Renal cortical epithelial cell (primary cell): Measurements from ENCODE around the gene DTNB. TPM values are rescaled to one million over a fixed set of nuclear protein-coding genes. Genes with fewer than 3 reads are reported as not detected.

Experiments used
- DNase-seq: peaks from one replicate; pipeline ENCODE4 v3.0.0-alpha.2; 2011; ENCODE audit warnings: low read depth
- total RNA-seq: library from RNA; depleted of rRNA; stranded (reverse); fragments of >200 nt; gene quantifications from 2 replicates; pipeline ENCODE4 v1.2.3, GENCODE V29; 2014

Gene DTNB
- total RNA-seq, 1 donor from 2014 or later = 10.7 TPM

DNA sequence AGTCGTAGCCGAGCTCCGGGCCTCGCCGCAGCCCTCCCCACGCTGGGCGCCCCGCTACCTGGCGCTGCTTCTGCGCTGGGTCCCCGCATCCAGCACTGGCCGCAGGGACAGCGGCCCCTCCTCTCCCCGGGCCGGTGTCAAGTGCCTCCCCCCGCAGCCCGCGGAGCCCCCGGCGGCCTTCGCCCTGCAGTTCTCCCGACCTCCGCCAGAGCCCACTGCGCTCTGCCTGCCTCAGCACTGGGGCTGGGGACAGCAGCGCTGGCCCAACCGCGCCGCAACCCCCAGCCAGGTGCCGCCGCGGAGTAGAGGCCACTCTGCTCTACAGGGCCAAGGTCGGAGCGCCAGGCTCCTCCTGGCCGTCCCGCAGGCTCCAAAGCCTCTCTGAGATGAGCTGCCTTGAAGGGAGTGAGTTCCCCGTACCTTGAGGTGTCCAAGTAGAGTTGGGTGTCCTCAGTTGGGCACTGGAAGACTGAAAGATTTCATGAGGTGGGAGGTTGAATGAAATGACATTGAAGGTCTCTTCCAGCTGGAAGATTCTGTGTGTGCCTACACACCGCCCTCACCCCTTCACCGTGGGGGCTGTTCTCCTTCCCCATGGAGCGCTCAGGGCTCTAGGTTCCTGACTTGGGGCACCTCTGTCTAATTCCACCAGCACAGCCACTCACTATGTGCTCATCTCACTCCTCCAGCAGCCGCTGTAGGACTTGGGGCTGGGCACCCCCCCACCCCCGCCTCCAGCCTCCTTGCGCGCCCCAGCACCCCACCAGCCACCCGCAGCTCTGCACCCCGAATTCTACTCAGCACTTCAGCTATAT is 330.8 kb downstream of the DTNB start:
- peak; percentile 55 for DNase-seq

DNA sequence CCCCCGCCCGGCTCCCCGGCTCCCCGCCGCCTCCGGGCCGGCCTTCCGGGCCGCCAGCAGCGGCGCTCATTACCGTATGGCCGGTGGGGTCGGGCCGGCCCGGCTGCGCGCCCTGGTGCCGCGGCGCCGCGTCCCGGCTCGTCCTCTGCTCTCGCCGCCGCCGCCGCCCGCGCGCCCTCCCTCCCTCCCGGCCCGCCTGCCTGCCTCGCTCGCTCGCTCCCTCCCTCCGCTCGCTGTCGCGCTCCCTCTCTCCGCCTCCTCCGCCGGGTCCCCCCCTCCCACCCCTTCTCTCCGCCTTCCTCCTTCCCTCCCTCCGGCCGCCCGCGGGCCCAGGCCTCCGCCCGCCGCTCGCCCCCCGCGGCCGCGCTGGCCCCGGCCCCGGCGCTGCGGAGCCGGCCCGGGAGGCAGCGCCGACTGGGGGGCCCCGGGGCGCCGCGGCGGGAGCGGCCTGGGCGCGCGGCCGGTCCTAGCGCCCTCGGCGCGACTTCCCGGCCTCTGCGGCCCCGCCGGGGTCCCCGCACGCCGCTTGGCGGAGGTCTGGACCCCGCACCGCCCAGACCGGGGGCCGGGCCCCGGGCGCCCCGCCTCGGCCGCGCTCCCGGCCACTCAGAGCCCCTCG is 331.5 kb downstream of the DTNB start, which contains the start of gene DNMT3A:
DNMT3A (minus strand) TSS at position 173 of the 619 bp plus-strand sequence. CDS start 27,941 bp downstream, outside the sequence.
- DNase-seq = peak; percentile 13

DNA sequence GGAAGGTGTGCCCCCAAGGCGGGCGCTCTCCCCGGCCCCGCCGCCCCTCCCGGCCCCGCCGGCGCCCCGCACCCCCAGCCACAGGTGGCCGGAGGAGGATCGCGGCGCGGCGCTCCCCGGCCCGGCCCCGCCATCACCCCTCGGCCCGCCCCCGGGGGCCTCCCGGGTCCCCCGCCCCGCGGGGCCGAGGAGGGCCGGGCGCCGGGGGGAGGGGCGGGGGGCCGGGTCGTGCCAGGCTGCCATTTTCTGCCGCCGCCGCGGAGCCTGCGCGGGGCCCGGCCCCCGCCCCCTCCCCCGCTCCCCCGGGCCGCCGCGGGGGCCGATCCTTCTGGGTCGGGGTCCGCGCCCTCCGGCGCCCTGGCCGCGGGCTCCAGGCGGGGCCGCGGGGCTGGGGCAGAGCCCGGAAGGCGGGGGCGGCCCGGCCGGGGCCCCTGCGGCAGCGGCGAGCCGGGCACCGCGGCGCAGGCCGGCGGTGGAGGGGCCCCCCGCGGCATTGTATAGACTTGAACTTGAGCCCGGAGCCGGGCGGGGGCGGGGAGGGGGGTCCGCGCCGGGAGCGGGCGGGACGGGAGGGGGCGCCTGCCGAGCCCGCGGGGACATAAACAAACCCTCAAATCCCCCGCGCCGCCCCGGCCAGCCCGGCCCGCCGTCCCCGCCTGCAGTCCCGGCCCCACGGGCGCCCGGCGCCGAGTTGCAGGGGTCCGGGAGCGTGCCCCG is 332.2 kb downstream of the DTNB start:
- DNase-seq = no peak

DNA sequence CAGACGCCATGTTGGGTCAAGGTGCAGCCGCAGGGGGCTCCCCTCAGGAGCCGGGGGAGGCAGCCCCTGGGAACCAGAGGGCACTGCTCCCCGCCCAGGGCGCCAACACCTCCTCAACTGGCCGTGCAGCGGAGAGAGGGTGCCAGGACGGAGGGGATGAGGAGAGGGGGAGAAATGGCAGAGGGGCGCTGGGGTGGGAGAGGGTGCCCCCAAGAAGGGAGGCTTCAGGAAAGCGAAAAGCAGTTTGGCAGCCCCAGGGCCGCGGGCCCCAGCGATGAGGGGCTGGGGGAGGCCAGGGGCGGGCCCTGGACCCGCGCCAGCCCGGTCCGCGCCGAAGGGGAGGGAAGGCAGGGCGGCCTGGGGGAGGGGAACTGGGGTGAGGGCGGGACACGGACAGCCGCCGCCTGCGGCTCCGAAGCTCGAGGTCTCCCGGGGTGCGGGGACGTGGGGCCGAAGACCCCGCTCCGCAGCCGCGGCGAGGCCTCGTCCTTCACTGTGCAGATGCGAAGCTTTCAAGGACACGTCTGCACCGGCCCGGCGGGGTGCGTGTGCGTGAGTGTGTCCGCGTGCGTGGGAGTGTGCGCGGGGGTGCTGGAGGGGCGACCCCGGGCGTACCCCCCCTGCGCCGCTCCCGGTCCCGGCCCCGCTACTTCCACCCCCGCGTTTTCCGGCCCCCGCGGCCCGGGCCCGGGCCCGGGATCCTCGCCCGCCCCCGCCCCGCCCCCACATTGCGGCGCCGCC is 333.0 kb downstream of the DTNB start:
- DNase-seq = no peak

DNA sequence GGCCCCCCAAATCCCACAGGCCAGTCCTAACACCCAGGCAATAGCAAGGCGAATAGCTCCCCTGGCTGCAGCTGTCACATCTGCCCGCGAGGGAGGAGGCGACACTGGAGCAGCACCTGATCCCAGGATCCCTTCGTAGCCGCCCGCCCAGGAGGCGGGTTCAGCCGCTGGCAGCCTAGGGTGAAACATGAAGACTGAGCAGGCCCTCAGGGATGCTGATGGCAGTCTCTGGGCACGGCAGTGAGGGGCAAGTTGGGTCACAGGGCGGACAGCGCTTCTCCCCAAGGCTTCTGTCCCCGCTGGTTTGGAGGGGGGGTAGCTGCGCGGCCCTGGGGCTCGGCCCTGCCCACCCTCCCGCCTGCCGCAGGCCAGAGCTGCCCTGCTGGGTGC is 333.6 kb downstream of the DTNB start:
- no peak for DNase-seq

DNA sequence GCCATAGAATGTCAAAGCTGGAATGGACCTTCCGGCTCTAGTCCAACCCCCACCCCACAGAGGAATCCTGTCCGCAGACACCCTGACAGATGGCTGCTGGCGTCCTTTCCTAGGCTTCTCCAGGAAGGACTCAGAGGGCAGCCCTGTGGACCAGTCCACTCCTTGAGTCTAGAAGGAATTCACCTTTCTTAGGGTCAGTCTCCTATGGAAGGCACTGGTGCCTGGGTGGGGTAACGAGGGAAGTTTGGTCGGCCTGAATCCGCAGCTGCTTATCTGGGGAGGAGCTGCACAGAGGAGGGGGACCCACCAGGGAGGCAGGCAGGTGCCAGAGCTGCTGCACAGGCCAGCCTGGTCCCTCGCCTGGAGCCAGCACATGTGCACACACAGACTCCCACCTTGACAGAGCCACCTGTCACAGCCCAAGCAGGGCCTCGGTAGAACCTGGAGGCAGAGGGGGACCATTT is 334.1 kb downstream of the DTNB start:
- DNase-seq = no peak

DNA sequence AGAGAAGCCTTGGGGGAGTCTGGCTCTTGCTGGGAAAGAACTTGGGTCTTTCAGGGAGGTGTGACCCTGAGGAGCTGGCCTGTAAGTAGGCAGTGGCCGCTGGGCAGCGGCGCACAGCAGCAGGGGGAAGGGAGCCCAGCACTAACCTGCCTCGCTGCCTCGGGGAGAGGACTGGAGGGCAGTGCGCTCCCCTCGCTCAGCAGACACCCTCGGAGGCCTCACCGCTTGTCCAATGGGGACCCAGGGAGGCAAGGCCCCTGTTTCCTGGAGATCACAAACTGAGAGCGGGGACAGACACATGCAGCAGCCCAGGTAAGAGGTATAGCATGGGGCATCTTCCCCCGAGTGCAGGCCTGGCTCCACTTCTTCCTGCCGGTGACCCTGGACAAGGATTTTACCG is 335.0 kb downstream of the DTNB start:
- no peak for DNase-seq

DNA sequence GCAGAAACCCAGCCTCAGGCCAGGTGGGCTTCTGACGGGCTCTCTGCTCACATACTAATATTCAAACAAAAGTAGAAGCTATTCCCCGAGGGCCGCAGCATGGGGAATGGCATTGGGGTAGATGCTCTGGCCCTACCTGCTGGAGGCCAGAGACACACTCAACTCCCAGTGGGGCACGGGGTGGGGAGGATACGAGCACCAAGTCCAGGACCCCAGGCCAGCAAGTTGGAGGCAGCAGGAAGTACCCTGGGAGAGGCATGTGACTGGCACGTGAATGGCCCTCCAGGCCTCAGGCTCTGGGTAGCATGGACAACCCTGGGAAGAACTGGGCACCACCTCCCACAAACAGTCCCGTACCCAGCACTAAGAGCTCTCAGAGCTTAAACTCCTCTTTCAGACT is 335.5 kb downstream of the DTNB start:
- no peak for DNase-seq

DNA sequence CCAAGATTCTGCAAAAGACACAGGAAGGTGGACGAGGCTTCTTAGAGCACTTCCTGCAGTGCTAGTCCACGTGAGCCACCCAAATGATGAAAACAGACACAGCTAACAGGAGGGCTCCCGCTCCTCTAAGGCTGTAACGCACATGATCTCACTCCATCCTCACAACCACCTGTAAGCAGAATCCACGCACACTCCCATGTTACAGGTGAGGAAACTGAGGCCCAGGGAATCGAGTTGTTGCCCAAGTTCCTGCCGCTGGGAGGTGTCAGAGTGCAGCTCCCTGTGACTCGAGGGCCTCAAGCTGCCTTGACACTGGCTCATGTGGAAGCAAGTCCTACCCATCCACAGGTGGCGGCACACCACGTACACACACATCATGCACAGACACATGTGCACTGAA is 336.1 kb downstream of the DTNB start:
- no peak for DNase-seq

DNA sequence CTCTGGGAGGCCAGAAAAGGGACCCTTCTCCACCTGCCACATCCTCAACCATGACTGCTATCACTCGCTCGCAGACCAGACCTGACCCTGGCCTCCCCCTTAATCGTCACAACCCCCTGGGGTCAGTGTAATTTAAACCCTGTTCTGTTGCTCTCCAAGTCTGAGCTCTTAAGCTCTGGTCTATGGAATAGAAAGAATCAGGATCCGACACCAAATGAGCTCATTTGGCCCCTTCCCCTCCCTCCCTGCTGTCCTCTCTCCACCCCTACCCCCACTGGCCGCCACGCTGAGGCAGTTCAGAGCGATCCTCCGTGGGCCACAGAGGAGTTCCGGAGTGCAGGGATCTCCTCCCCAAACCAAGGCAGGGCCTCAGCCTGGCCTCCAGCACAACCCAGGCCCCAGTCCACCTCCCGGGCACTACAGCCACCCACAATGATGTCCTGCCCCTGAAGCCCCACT is 337.0 kb downstream of the DTNB start:
- no peak for DNase-seq

DNA sequence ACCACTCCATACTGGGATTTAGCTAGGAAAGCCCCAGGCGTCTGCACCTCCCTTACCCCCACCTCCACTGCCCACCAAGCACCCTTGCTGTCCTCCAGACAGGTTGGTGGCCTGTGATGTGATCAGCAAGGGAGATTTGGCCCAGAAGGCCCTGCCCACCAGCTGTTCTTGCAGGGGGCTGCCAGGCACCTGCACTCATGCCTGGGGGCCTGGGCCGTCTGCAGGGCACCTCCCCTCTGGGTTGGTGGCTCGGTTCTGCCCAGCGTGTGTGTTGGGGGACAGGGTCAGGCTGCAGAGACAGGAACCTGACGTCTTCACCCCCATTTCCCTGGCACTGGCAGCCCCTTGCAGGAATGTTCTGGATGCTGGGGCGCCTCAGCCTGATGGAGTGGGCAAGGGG is 337.4 kb downstream of the DTNB start:
- no peak for DNase-seq

DNA sequence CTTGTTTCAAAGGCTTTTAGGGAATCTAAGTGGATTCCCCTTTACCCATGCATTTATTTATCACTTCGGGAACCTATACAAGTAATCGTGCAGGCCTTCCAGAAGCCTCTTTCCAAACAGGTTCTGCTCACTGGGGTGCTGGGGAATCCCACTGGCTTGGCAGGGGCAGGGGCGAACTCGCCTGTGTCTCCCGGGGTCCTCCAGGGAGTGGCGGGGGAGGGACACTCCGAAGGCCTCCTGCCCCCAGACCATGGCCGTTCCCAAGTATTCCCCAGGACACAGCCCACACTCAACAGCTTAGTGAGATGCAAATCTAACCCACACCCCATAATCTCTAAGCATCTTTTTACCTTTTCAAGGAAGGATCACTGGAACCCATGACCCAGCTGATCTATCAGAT is 338.2 kb downstream of the DTNB start:
- no peak for DNase-seq

DNA sequence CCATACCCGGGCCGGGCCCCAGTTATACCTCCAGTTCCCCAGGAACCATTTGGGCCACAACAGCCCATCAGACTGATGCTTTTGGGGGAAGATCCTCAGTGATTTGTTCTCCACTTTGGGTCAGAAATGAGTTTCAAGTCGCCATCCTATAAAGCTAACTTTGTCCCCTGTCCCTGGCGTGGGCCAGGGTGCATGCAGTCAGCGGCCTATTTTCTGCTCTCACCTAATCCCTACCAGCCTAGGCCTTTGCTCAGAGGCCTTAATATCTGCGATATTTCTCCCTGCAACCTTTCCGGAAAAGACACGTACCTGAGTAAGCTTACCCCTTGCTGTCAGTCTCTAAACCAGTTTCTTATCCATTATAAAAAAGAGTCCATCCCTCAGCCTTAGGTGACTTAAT is 338.9 kb downstream of the DTNB start:
- DNase-seq = no peak

DNA sequence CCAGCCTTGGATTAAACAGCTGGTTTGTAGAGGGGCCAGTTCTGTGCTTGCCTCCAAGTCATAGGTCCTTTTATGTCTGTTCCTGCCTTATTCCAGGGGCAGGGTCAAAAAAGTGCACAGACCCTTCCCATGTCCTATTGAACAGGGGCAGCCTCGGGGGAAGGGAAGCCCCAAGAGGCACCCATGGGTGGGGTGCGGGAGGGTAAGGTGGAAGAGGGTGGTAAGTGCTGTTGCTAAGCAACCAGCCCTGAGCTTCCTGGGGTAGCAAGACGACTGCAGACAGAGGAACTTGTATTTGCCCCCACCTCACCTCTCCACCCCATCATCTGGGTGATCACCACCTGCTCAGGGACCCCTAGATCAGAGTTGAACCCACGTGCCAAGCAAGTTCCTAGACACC is 339.4 kb downstream of the DTNB start:
- DNase-seq = no peak

DNA sequence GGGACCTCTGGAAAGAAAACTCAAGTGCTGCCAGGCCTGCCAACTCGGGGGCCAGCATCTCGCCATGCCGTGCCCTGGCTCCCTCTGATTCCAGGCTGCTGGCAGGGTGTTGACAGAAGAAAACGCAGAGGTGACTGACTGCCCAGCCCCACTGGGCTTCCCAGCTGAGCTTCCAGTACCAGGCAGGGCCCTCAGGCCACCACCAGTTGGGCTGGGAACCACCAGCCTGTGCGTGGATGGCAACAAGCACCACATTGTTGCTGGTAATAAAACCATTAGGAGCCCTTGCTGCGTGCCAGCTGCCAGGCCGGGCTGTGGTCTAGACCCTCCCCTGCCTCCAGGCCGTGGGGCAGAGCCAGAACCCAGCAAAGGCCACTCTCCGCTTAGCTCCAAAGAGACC is 340.8 kb downstream of the DTNB start:
- DNase-seq = peak; percentile 45

DNA sequence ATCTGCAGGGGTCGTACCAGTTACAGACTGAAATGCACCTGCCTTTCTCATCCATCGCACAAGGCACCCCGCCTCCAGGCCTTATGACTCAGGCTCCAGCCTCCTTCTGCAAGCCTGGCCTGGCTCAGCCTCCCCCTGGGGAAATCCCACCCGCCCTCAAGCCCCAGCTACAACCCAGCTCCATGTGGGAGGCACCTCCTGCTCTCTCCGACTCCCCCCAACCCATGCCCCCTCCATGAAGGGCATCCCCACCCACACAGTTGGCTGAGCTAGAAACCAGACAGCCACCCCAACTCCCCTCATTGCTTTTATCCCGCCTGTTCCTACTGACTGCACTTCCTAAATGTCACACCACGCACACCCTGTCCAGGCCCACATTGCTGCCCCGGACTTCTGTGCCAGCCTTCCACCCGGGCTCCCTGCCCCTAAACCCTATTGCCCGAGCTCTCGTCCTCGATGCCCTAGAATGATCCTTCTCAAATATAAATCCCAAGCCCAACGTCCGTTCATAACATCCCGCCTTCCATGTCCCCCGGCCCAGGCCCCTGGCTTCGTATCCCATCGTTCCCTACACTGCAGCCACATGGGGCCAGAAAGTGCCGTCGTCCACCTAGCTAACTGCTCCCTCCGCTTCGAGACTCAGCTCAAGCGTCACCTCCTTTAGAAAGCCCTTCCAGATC is 341.6 kb downstream of the DTNB start:
- no peak for DNase-seq

DNA sequence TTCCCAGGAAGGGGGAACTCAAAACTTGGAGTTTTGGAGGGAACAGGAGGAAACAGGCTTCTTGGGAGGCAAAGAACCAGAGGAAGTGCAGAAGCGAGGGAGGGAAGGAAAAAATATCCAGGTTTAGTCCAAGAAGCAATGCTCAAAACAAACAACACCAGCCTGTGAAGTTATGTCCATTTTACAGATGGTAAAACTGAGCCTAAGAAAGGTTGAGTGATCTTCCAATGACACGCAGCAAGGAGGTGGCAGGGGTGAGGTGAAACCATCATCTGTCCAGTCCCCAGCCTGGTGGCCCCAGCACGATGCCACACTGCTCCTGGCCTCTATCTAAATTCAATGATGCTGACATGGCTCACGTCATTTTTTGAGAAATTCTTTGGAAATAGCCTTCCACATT is 342.4 kb downstream of the DTNB start:
- DNase-seq = no peak

DNA sequence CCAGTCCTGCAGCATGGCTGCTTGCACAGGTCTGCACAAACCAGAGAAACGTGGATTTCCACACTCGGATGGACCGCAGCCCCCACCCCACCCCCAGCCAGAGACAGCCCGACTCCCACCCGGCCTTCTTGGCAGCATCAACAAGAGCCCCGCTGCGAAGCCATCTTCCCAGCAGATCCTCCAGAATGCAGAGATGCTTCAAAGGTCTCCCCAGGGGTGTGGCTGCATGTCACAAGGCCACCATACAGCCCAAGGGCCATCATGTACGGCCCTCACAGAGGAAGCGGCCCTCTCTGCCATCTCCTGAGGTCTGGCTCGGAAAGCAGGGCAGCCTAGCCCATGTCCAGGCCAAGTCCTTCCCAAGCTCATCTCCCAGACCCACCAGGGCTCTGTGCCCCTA is 343.1 kb downstream of the DTNB start:
- no peak for DNase-seq

DNA sequence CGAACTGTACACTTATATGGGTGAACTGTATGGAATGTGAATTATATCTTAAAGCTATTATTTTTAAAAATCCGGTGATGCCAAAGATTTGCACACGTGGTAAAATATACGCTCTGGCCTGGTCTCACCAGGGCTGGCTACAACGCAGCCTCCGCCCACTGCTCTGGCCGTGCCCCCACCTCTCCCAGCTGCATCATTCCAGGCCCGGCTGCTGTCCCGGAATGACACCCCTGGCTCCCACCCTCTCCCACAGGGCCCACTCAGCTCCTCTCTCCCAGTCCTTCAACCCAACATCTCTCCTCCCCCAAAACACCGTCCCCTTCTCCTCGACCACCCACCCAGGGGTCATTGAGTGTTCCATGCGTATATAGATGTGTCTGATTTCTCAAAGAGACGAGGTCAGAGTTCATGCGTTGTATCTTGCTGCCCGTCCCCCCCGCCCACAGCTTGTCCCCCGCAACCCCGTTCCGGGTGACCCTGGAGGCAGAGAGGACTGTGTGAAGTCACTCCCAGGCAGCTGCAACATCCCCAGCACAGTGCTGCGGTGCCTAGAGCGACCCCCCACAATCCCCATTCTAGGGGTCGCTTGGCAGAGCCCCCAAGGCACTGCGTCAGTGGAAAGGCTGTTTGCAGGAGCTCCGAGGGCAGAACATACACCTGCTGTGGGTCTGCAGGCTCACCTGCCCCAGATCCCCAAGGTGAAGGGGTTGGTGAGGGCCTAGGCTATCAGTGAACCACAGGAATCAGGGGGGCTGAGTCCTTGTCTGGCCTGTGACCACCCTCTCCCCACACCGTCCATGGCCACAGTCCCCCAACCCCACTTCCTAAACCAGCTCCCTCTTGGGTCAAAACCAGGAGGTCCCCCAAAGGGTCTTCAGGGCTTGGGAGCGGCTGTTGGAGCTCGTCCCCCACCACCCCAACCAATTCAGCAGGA is 345.0 kb downstream of the DTNB start:
- no peak for DNase-seq
